HL-60 (cell line): ENCODE results near the gene TMEM255B.

Experiments used
- CTCF ChIP-seq: IDR thresholded peaks from one replicate; pipeline ENCODE4 v1.5.1; 2011; ENCODE audit warnings: low read length, control low read depth, inconsistent platforms; ENCODE audit not compliant: insufficient read depth
- GABPA ChIP-seq: IDR thresholded peaks from 2 replicates; pipeline ENCODE4 v1.6.1; 2012; ENCODE audit warnings: low read depth
- POLR2AphosphoS5 ChIP-seq: IDR thresholded peaks from 2 replicates; pipeline ENCODE4 v1.6.1; 2012; ENCODE audit warnings: low read depth
- TF ChIP-seq, protein P1 (sequence below): IDR thresholded peaks from 2 replicates; pipeline ENCODE4 v1.6.1; 2012; ENCODE audit warnings: low read depth; ENCODE audit not compliant: insufficient replicate concordance

DNA sequence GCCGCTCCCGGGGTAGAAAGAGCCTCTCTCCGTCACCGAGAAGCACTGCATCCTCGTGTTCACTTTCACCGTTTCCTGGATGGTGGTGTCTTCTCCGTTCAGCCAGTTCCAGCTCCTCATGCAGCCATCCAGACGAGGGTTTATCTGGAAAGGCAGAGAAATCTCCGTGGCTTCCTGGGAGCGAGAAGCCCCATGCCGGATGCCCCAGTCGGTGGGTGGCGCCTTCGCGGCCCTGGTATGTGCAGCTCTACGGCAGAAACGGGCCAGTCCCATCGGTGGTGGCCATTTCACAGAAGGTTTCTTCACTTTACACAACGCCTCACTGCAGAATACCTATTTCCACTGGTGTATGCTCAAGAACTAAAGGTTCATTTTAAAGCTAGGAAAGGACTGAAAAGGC lies 68.0 kb downstream of the TMEM255B start:
- TF ChIP-seq CTCF = no peak
- TF ChIP-seq, protein P1, sequence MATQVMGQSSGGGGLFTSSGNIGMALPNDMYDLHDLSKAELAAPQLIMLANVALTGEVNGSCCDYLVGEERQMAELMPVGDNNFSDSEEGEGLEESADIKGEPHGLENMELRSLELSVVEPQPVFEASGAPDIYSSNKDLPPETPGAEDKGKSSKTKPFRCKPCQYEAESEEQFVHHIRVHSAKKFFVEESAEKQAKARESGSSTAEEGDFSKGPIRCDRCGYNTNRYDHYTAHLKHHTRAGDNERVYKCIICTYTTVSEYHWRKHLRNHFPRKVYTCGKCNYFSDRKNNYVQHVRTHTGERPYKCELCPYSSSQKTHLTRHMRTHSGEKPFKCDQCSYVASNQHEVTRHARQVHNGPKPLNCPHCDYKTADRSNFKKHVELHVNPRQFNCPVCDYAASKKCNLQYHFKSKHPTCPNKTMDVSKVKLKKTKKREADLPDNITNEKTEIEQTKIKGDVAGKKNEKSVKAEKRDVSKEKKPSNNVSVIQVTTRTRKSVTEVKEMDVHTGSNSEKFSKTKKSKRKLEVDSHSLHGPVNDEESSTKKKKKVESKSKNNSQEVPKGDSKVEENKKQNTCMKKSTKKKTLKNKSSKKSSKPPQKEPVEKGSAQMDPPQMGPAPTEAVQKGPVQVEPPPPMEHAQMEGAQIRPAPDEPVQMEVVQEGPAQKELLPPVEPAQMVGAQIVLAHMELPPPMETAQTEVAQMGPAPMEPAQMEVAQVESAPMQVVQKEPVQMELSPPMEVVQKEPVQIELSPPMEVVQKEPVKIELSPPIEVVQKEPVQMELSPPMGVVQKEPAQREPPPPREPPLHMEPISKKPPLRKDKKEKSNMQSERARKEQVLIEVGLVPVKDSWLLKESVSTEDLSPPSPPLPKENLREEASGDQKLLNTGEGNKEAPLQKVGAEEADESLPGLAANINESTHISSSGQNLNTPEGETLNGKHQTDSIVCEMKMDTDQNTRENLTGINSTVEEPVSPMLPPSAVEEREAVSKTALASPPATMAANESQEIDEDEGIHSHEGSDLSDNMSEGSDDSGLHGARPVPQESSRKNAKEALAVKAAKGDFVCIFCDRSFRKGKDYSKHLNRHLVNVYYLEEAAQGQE = no peak
- no peak for TF ChIP-seq POLR2AphosphoS5
- no peak for TF ChIP-seq GABPA
